Endodermal cell (in vitro differentiated cells): ENCODE measurements around the gene BPIFB4. TPM values are rescaled to one million over a fixed set of nuclear protein-coding genes. Genes with fewer than 3 reads are reported as not detected.

Source experiments
- DNase-seq: peaks from one replicate; pipeline ENCODE4 v3.0.0-alpha.2; 2017
- H3K27ac ChIP-seq: 2 replicates; pipeline ENCODE4 v1.5.1; 2013; ENCODE audit warnings: mild to moderate bottlenecking, low read depth, low read length, moderate library complexity
- H3K27me3 ChIP-seq: 2 replicates; pipeline ENCODE4 v1.6.1; 2013; ENCODE audit warnings: mild to moderate bottlenecking, low read length, moderate library complexity; ENCODE audit not compliant: insufficient read depth, control insufficient read depth, poor library complexity, severe bottlenecking
- H3K36me3 ChIP-seq: 2 replicates; pipeline ENCODE4 v1.7.0; 2013; ENCODE audit warnings: mild to moderate bottlenecking, low read length, moderate library complexity; ENCODE audit not compliant: control insufficient read depth, insufficient read depth
- H3K4me1 ChIP-seq: one replicate; pipeline ENCODE4 v1.7.0; 2013; ENCODE audit warnings: low read length; ENCODE audit not compliant: control insufficient read depth, insufficient read depth
- H3K4me3 ChIP-seq: 2 replicates; pipeline ENCODE4 v1.5.1; 2013; ENCODE audit warnings: mild to moderate bottlenecking, low read length, moderate library complexity
- H3K9ac ChIP-seq: 2 replicates; pipeline ENCODE4 v1.6.1; 2013; ENCODE audit warnings: mild to moderate bottlenecking, low read length, moderate library complexity; ENCODE audit not compliant: poor library complexity, severe bottlenecking; ENCODE audit errors: extremely low read depth
- H3K9me3 ChIP-seq: 2 replicates; pipeline ENCODE4 v1.6.1; 2013; ENCODE audit warnings: mild to moderate bottlenecking, low read length, moderate library complexity; ENCODE audit not compliant: control insufficient read depth
- H3K27ac Mint-ChIP-seq: 2 replicates; pipeline ENCODE4 v1.8.0; 2020; ENCODE audit warnings: mixed read lengths
- H3K27me3 Mint-ChIP-seq: 2 replicates; pipeline ENCODE4 v1.8.0; 2021; ENCODE audit warnings: mild to moderate bottlenecking, mixed read lengths; ENCODE audit not compliant: insufficient read depth
- H3K36me3 Mint-ChIP-seq: 2 replicates; pipeline ENCODE4 v1.8.0; 2020; ENCODE audit warnings: low read depth, mixed read lengths
- H3K4me1 Mint-ChIP-seq: 2 replicates; pipeline ENCODE4 v1.8.0; 2020; ENCODE audit warnings: mixed read lengths
- H3K4me3 Mint-ChIP-seq: 2 replicates; pipeline ENCODE4 v1.8.0; 2020; ENCODE audit warnings: mild to moderate bottlenecking, moderate library complexity, mixed read lengths
- H3K9me3 Mint-ChIP-seq: 2 replicates; pipeline ENCODE4 v1.8.0; 2020; ENCODE audit warnings: mild to moderate bottlenecking, mixed read lengths
- CTCF ChIP-seq: fragments of 200-600 bp; sonication (generic); conservative IDR thresholded peaks from 2 replicates; pipeline ENCODE4 v1.5.0; 2021; ENCODE audit warnings: antibody characterized with exemption, mild to moderate bottlenecking
- WGBS, 2 experiments: methylation state at CpG; one replicate each; pipeline versions ENCODE4 v1.1.5 to v1.1.7; 2013; ENCODE audit warnings: missing lambda C conversion rate in 2 of 2, mixed read lengths in 1 of 2; ENCODE audit not compliant: insufficient coverage in 1 of 2, insufficient read length in 1 of 2; 5-methylcytosine and 5-hydroxymethylcytosine counted together
- total RNA-seq, 2 donors: library from RNA; stranded (reverse); fragmentation: NEBNext Ultra II Directional in 1 of 2; extraction: Animal tissue kit (Norgen Biotek cat#: 25700) in 1 of 2; gene quantifications; 2 replicates in 1 of 2; 3 replicates in 1 of 2; pipeline ENCODE4 v1.2.1, GENCODE V29; 2021

BPIFB4 gene
- total RNA-seq, 2 donors from 2014 or later, result 0.22 TPM; not detected in 1

GRCh38 chr20:33059136-33059535 is 20.3 kb upstream of the BPIFB4 start:
- H3K9ac ChIP-seq, result no peak overlapping the region
- DNase-seq, result no peak
- Mint-ChIP-seq H3K4me3 (no peak overlapping the region), H3K36me3 (no peaks in the 10 kb centered on the region), H3K27ac (no peak overlapping the region), H3K27me3 (no peaks in the 10 kb centered on the region), H3K4me1 (peaks cover 19% of the 10 kb centered on the region), H3K9me3 (no peaks in the 10 kb centered on the region)
- H3K27ac ChIP-seq, result no peak overlapping the region
- H3K27me3 ChIP-seq, result no peaks in the 10 kb centered on the region
- WGBS, 2 experiments, result 70 to 80% methylated on average over 5 to 7 of the region's 7 CpGs
- no peaks in the 10 kb centered on the region for H3K36me3 ChIP-seq
- no peak overlapping the region for H3K4me3 ChIP-seq
- H3K9me3 ChIP-seq, result no peaks in the 10 kb centered on the region
- TF ChIP-seq CTCF, result no peak
- H3K4me1 ChIP-seq, result no peaks in the 10 kb centered on the region

- no peaks in the 10 kb centered on the region for H3K36me3 ChIP-seq
- Mint-ChIP-seq H3K9me3 (no peaks in the 10 kb centered on the region), H3K4me3 (no peak overlapping the region), H3K36me3 (no peaks in the 10 kb centered on the region), H3K4me1 (peaks cover 19% of the 10 kb centered on the region), H3K27me3 (no peaks in the 10 kb centered on the region), H3K27ac (no peak overlapping the region)
- no peak for DNase-seq
- no peak overlapping the region for H3K9ac ChIP-seq
- no peaks in the 10 kb centered on the region for H3K27me3 ChIP-seq
- no peak for TF ChIP-seq CTCF
- H3K9me3 ChIP-seq, result no peaks in the 10 kb centered on the region
- no peak overlapping the region for H3K4me3 ChIP-seq
- H3K27ac ChIP-seq, result no peak overlapping the region
- no peaks in the 10 kb centered on the region for H3K4me1 ChIP-seq
- 92 to 93% methylated on average over 15 to 22 of the region's 22 CpGs for WGBS, 2 experiments
These were observed 19.6 kb upstream of the BPIFB4 start for GRCh38 chr20:33059741-33060390.

GRCh38 chr20:33061658-33062028 is 17.8 kb upstream of the BPIFB4 start:
- H3K9me3 ChIP-seq, result no peaks in the 10 kb centered on the region
- Mint-ChIP-seq H3K4me1 (peaks cover 6% of the 10 kb centered on the region), H3K36me3 (no peaks in the 10 kb centered on the region), H3K9me3 (no peaks in the 10 kb centered on the region), H3K27ac (no peak overlapping the region), H3K4me3 (no peak overlapping the region), H3K27me3 (no peaks in the 10 kb centered on the region)
- WGBS, 2 experiments, result 92 to 96% methylated on average over 8 to 14 of the region's 14 CpGs
- H3K36me3 ChIP-seq, result no peaks in the 10 kb centered on the region
- no peak for TF ChIP-seq CTCF
- DNase-seq, result no peak
- no peaks in the 10 kb centered on the region for H3K27me3 ChIP-seq
- H3K4me3 ChIP-seq, result no peak overlapping the region
- H3K27ac ChIP-seq, result no peak overlapping the region
- no peak overlapping the region for H3K9ac ChIP-seq
- H3K4me1 ChIP-seq, result no peaks in the 10 kb centered on the region
